Activated T-cell treated with anti-CD3 and anti-CD28 coated beads, Interleukin-2, amount 50 U/mL, for 72 hours (primary cell): ENCODE measurements around the gene CREB5. TPM values are rescaled to one million over a fixed set of nuclear protein-coding genes. Genes with fewer than 3 reads are reported as not detected.
"Not testable (repeated sequence)": the region's sequence is repeated elsewhere in the genome, so short reads cannot be mapped to it uniquely, and the experiment has no call there.

Source experiments
- ATAC-seq, 2 donors: fragments of 150-1000 bp; cut with Tn5 transposase; replicated peaks in 1 of 2; 2 replicates each; pipeline ENCODE4 v1.10.0; 2021; ENCODE audit warnings: moderate library complexity in 2 of 2, mild to moderate bottlenecking in 1 of 2
- DNase-seq, 2 donors: peaks; one replicate each; pipeline ENCODE4 v3.0.0; 2021 to 2022; ENCODE audit warnings: mixed read lengths in 1 of 2
- H3K27ac Mint-ChIP-seq: one replicate; pipeline ENCODE4 v1.8.0; 2022; ENCODE audit warnings: mild to moderate bottlenecking, moderate library complexity, mixed read lengths
- H3K27me3 Mint-ChIP-seq: one replicate; pipeline ENCODE4 v1.8.0; 2022; ENCODE audit warnings: low read depth, mixed read lengths
- H3K36me3 Mint-ChIP-seq, 2 donors: one replicate each; pipeline ENCODE4 v1.8.0; 2022; ENCODE audit warnings: mixed read lengths in 2 of 2, mild to moderate bottlenecking in 1 of 2; ENCODE audit not compliant: insufficient read depth in 2 of 2
- H3K4me1 Mint-ChIP-seq: one replicate; pipeline ENCODE4 v1.8.0; 2022; ENCODE audit warnings: low read depth, mixed read lengths
- H3K4me3 Mint-ChIP-seq, 2 donors: one replicate each; pipeline ENCODE4 v1.8.0; 2022; ENCODE audit warnings: mild to moderate bottlenecking in 2 of 2, mixed read lengths in 2 of 2, moderate library complexity in 2 of 2
- H3K9me3 Mint-ChIP-seq, 2 donors: one replicate each; pipeline ENCODE4 v1.8.0; 2022; ENCODE audit warnings: mixed read lengths in 2 of 2
- total RNA-seq, 2 donors: library from RNA; stranded (reverse); gene quantifications; one replicate each; pipeline ENCODE4 v1.2.3, GENCODE V29; 2022

CREB5 gene
- total RNA-seq, 2 donors from 2014 or later: 1.2 to 1.9 TPM

- no peaks in the 10 kb centered on the region for H3K9me3 Mint-ChIP-seq
- no peaks in the 10 kb centered on the region for H3K4me1 Mint-ChIP-seq
- no peak overlapping the region for H3K27ac Mint-ChIP-seq
- H3K27me3 Mint-ChIP-seq: peaks cover 33% of the 10 kb centered on the region
- DNase-seq: no peak
- H3K36me3 Mint-ChIP-seq: no peaks in the 10 kb centered on the region
- no peak for ATAC-seq
- H3K4me3 Mint-ChIP-seq: no peak overlapping the region
Observed at GRCh38 chr7:28390426-28390825, 21.9 kb upstream of the CREB5 start.

- Mint-ChIP-seq H3K4me1 (no peaks in the 10 kb centered on the region), H3K4me3 (no peak overlapping the region), H3K36me3 (no peaks in the 10 kb centered on the region), H3K27ac (no peak overlapping the region), H3K9me3 (no peaks in the 10 kb centered on the region), H3K27me3 (peaks cover 39% of the 10 kb centered on the region)
- ATAC-seq (no peak), DNase-seq (no peak)
Observed at GRCh38 chr7:28392289-28392688, 20.0 kb upstream of the CREB5 start.

GRCh38 chr7:28395404-28395803 is 16.9 kb upstream of the CREB5 start:
- DNase-seq: no peak
- no peaks in the 10 kb centered on the region for H3K4me1 Mint-ChIP-seq
- no peak overlapping the region for H3K4me3 Mint-ChIP-seq
- no peaks in the 10 kb centered on the region for H3K36me3 Mint-ChIP-seq
- ATAC-seq: no peak
- no peak overlapping the region for H3K27ac Mint-ChIP-seq
- H3K27me3 Mint-ChIP-seq: peaks cover 35% of the 10 kb centered on the region
- H3K9me3 Mint-ChIP-seq: no peaks in the 10 kb centered on the region

GRCh38 chr7:28395831-28396230 is 16.5 kb upstream of the CREB5 start:
- no peak overlapping the region for H3K27ac Mint-ChIP-seq
- H3K36me3 Mint-ChIP-seq: no peaks in the 10 kb centered on the region
- DNase-seq (no peak), ATAC-seq (no peak)
- no peaks in the 10 kb centered on the region for H3K9me3 Mint-ChIP-seq
- H3K4me1 Mint-ChIP-seq: no peaks in the 10 kb centered on the region
- no peak overlapping the region for H3K4me3 Mint-ChIP-seq
- peaks cover 35% of the 10 kb centered on the region for H3K27me3 Mint-ChIP-seq

GRCh38 chr7:28397141-28397540 is 15.2 kb upstream of the CREB5 start:
- no peak overlapping the region for H3K4me3 Mint-ChIP-seq
- ATAC-seq (no peak), DNase-seq (no peak)
- H3K4me1 Mint-ChIP-seq: no peaks in the 10 kb centered on the region
- no peaks in the 10 kb centered on the region for H3K36me3 Mint-ChIP-seq
- H3K27me3 Mint-ChIP-seq: peaks cover 25% of the 10 kb centered on the region
- H3K27ac Mint-ChIP-seq: no peak overlapping the region
- no peaks in the 10 kb centered on the region for H3K9me3 Mint-ChIP-seq

- ATAC-seq: no peak
- no peak overlapping the region for H3K27ac Mint-ChIP-seq
- no peaks in the 10 kb centered on the region for H3K9me3 Mint-ChIP-seq
- H3K4me1 Mint-ChIP-seq: peaks cover 6% of the 10 kb centered on the region
- no peak for DNase-seq
- no peak overlapping the region for H3K4me3 Mint-ChIP-seq
- H3K36me3 Mint-ChIP-seq: no peaks in the 10 kb centered on the region
- peaks cover 33% of the 10 kb centered on the region for H3K27me3 Mint-ChIP-seq
Observed at GRCh38 chr7:28400838-28401360, 11.4 kb upstream of the CREB5 start.

- not testable (repeated sequence) for ATAC-seq, DNase-seq, H3K36me3 Mint-ChIP-seq, H3K9me3 Mint-ChIP-seq, H3K4me3 Mint-ChIP-seq, H3K27ac Mint-ChIP-seq
- H3K27me3 Mint-ChIP-seq: peaks cover 40% of the 10 kb centered on the region
- peaks cover 13% of the 10 kb centered on the region for H3K4me1 Mint-ChIP-seq
Observed at GRCh38 chr7:28401567-28401966, 10.8 kb upstream of the CREB5 start.

- peak in 1 of 2 donors; percentile 14 for DNase-seq
- peaks cover 67% of the 10 kb centered on the region for H3K27me3 Mint-ChIP-seq
- peak in 1 of 2 donors; percentile 37 for ATAC-seq
- peaks cover 39% of the 10 kb centered on the region for H3K4me1 Mint-ChIP-seq
- H3K4me3 Mint-ChIP-seq: no peak overlapping the region
- no peak overlapping the region for H3K27ac Mint-ChIP-seq
- peaks cover 2 to 3% of the 10 kb centered on the region in 2 donors for H3K36me3 Mint-ChIP-seq
- no peaks in the 10 kb centered on the region for H3K9me3 Mint-ChIP-seq
Observed at GRCh38 chr7:28405662-28406061, 6.7 kb upstream of the CREB5 start.

GRCh38 chr7:28406192-28406591 is 6.1 kb upstream of the CREB5 start:
- H3K27ac Mint-ChIP-seq: no peak overlapping the region
- no peak for DNase-seq
- H3K27me3 Mint-ChIP-seq: peaks cover 72% of the 10 kb centered on the region
- no peak for ATAC-seq
- peaks cover 2 to 4% of the 10 kb centered on the region in 2 donors for H3K36me3 Mint-ChIP-seq
- H3K4me3 Mint-ChIP-seq: no peak overlapping the region
- H3K4me1 Mint-ChIP-seq: peaks cover 44% of the 10 kb centered on the region
- no peaks in the 10 kb centered on the region for H3K9me3 Mint-ChIP-seq

GRCh38 chr7:28407651-28408050 is 4.7 kb upstream of the CREB5 start:
- ATAC-seq: no peak
- Mint-ChIP-seq H3K27ac (no peak overlapping the region), H3K36me3 (peaks cover 2 to 5% of the 10 kb centered on the region in 2 donors), H3K27me3 (peaks cover 87% of the 10 kb centered on the region), H3K4me3 (no peak overlapping the region), H3K9me3 (no peaks in the 10 kb centered on the region), H3K4me1 (peaks cover 52% of the 10 kb centered on the region)
- no peak for DNase-seq

- Mint-ChIP-seq H3K4me3 (peak overlapping the region; percentile 5 to 70), H3K27ac (no peak overlapping the region), H3K36me3 (peaks cover 2 to 5% of the 10 kb centered on the region in 2 donors), H3K27me3 (peaks cover 94% of the 10 kb centered on the region), H3K9me3 (no peaks in the 10 kb centered on the region), H3K4me1 (peaks cover 52% of the 10 kb centered on the region)
- peak; percentile 13 for ATAC-seq
- peak in 1 of 2 donors; percentile 3 for DNase-seq
Observed at GRCh38 chr7:28408105-28408959, 4.0 kb upstream of the CREB5 start.

GRCh38 chr7:28408960-28409715 is 3.2 kb upstream of the CREB5 start:
- Mint-ChIP-seq H3K4me1 (peaks cover 52% of the 10 kb centered on the region), H3K36me3 (peaks cover 2 to 5% of the 10 kb centered on the region in 2 donors), H3K9me3 (no peaks in the 10 kb centered on the region), H3K27ac (peak overlapping the region; percentile 56), H3K4me3 (peak overlapping the region; percentile 93 to 97), H3K27me3 (peaks cover 94% of the 10 kb centered on the region)
- peak; percentile 65 to 78 for DNase-seq
- peak; percentile 81 to 85 for ATAC-seq
